ENCODE results near the gene PLAAT4.

GRCh38 chr11:63510360-63511047, 26.1 kb upstream of the PLAAT4 start:
- TF ChIP-seq CTCF (IDR thresholded peaks at IDR 0.05) (no peak), POLR2A (IDR thresholded peaks at IDR 0.05) (no peak), EP300 (IDR thresholded peaks at IDR 0.05) (no peak), POLR2AphosphoS5 (IDR thresholded peaks at IDR 0.05) (no peak)

Data from gastroesophageal sphincter (tissue), 3 donors.